B cell (primary cell): ENCODE results near the gene ANTKMT.

ENCODE experiments used
- EZH2 ChIP-seq: IDR thresholded peaks from 2 replicates; pipeline ENCODE4 v1.6.1; 2012; ENCODE audit warnings: borderline replicate concordance, low read depth, mild to moderate bottlenecking, moderate library complexity, low read length; ENCODE audit not compliant: insufficient read depth, poor library complexity, severe bottlenecking
- TF ChIP-seq, protein P1 (sequence below): fragments of 200-600 bp; IDR thresholded peaks from one replicate; pipeline ENCODE4 v1.8.0; 2022; ENCODE audit warnings: antibody characterized with exemption, mild to moderate bottlenecking

DNA sequence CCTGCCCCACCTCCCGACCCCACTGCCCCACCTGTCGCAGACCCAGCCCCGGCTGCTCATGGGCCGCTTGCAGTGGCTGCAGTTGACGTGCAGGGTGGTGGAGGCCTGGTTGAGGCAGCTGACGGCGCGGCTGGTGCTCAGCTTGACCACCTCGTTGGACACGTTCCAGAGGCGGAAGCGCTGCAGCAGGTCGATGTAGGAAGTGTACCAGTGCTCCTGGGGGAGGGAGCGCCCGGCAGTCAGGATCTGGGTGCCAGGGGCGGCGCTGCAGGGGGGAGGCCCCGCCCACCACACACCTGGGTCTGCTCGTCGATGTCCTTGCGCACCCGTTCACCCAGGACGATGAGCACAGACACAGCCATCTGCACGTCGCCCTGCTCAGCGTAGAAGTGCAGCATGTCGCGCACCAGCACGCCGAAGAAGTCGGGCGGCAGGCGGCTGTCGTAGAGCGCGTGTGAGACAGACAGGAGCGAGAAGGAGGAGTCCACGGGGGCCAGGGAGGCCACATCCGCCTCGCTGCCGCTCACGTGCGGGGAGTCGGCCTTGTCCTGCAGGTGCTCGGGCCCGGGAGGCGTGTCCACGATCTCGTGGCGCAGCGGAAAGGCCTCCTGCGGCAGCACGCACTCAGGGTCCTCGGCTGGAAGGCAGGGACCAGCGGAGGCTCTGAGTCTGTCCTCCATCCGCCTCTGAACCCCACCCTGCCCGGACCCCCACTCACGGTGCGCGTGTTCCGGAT is 35.8 kb upstream of the ANTKMT start:
- TF ChIP-seq, protein P1, sequence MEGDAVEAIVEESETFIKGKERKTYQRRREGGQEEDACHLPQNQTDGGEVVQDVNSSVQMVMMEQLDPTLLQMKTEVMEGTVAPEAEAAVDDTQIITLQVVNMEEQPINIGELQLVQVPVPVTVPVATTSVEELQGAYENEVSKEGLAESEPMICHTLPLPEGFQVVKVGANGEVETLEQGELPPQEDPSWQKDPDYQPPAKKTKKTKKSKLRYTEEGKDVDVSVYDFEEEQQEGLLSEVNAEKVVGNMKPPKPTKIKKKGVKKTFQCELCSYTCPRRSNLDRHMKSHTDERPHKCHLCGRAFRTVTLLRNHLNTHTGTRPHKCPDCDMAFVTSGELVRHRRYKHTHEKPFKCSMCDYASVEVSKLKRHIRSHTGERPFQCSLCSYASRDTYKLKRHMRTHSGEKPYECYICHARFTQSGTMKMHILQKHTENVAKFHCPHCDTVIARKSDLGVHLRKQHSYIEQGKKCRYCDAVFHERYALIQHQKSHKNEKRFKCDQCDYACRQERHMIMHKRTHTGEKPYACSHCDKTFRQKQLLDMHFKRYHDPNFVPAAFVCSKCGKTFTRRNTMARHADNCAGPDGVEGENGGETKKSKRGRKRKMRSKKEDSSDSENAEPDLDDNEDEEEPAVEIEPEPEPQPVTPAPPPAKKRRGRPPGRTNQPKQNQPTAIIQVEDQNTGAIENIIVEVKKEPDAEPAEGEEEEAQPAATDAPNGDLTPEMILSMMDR = no peak
- no peak for TF ChIP-seq EZH2
